ENCODE measurements around the gene CRCP. TPM values are rescaled to one million over a fixed set of nuclear protein-coding genes. Genes with fewer than 3 reads are reported as not detected.
A peak's percentile ranks its signal among the peaks of the same experiment; 100 is the strongest.

The CRCP gene
- total and polyA plus RNA-seq, 2 of the 13 experiments (the other 11 are each of a cell fraction or from before 2014, with no cell fraction given) = 22.7 to 31.0 TPM

GRCh38 chr7:66076462-66077329 lies 38.0 kb upstream of the CRCP start (continued):
- TF ChIP-seq HIC2 (CRISPR knock-in tag; IDR thresholded peaks at IDR 0.05; ENCODE audit: low read depth) (peak; percentile 63), ZNF121 (CRISPR knock-in tag; IDR thresholded peaks at IDR 0.05) (no peak), ZNF276 (CRISPR knock-in tag; IDR thresholded peaks at IDR 0.05; ENCODE audit: low read depth) (no peak), ZBTB39 (CRISPR knock-in tag; IDR thresholded peaks at IDR 0.05) (no peak), ZBTB7A (CRISPR knock-in tag; IDR thresholded peaks at IDR 0.05) (no peak), POGZ (CRISPR knock-in tag; IDR thresholded peaks at IDR 0.05) (0 out of 2 replicates have a peak, but pooled peaks have one; percentile 33), BCL3 (CRISPR knock-in tag; IDR thresholded peaks at IDR 0.05) (no peak), TFAP4 (IDR thresholded peaks at IDR 0.05; ENCODE audit: borderline replicate concordance, low read depth) (no peak), ZNF746 (CRISPR knock-in tag; IDR thresholded peaks at IDR 0.05) (no peak), ZNF318 (CRISPR knock-in tag; IDR thresholded peaks at IDR 0.05) (no peak)

Data from HepG2 (cell line).